Heart left ventricle (tissue), 16 donors: ENCODE results near the gene RAB30. TPM values are rescaled to one million over a fixed set of nuclear protein-coding genes. Genes with fewer than 3 reads are reported as not detected.

ENCODE experiments used
- ATAC-seq, 4 donors: fragments of 200-7000 bp; cut with Tn5 transposase; one replicate each; pipeline ENCODE4 v1.9.1; 2020 to 2022; ENCODE audit warnings: moderate library complexity in 4 of 4, mild to moderate bottlenecking in 3 of 4, moderate number of reproducible peaks in 1 of 4
- DNase-seq, 5 donors: peaks; one replicate each; pipeline ENCODE4 v3.0.0-alpha.2; 2020
- H3K27ac ChIP-seq, 12 donors: fragments of 200-600 bp; sonication (generic) in 4 of 12; one replicate each; pipeline versions ENCODE4 v1.5.0 to v1.8.0; 2016 to 2022; ENCODE audit warnings: mild to moderate bottlenecking in 2 of 12
- H3K27me3 ChIP-seq, 9 donors: fragments of 200-600 bp; sonication (generic) in 2 of 9; one replicate each; pipeline versions ENCODE4 v1.5.1 to v1.8.0; 2016 to 2022; ENCODE audit warnings: mild to moderate bottlenecking in 3 of 9
- H3K36me3 ChIP-seq, 9 donors: fragments of 200-600 bp; sonication (generic) in 2 of 9; one replicate each; pipeline versions ENCODE4 v1.5.0 to v1.8.0; 2018 to 2022; ENCODE audit warnings: mild to moderate bottlenecking in 2 of 9
- H3K4me1 ChIP-seq, 12 donors: fragments of 200-600 bp; sonication (generic) in 4 of 12; one replicate each; pipeline versions ENCODE4 v1.5.0 to v1.8.0; 2016 to 2022; ENCODE audit warnings: mild to moderate bottlenecking in 3 of 12
- H3K4me3 ChIP-seq, 12 donors: fragments of 200-600 bp; sonication (generic) in 4 of 12; one replicate each; pipeline versions ENCODE4 v1.5.0 to v1.8.0; 2017 to 2022; ENCODE audit warnings: mild to moderate bottlenecking in 9 of 12, moderate library complexity in 4 of 12
- H3K9me3 ChIP-seq, 12 donors: fragments of 200-600 bp; sonication (generic) in 4 of 12; one replicate each; pipeline versions ENCODE4 v1.5.0 to v1.8.0; 2016 to 2022; ENCODE audit warnings: mild to moderate bottlenecking in 1 of 12
- CTCF ChIP-seq, 12 donors: fragments of 200-600 bp; sonication (generic) in 4 of 12; IDR thresholded peaks; one replicate each; pipeline versions ENCODE4 v1.5.0 to v1.8.0; 2018 to 2022; ENCODE audit warnings: antibody characterized with exemption in 12 of 12, mild to moderate bottlenecking in 5 of 12
- POLR2A ChIP-seq, 2 donors: fragments of 450-650 bp; IDR thresholded peaks; one replicate each; pipeline ENCODE4 v1.6.1; 2017; ENCODE audit warnings: antibody characterized with exemption in 2 of 2, mild to moderate bottlenecking in 2 of 2, moderate library complexity in 2 of 2
- WGBS, 4 donors: extraction: QIAGEN DNeasy Blood & Tissue Kit in 2 of 4; methylation state at CpG; one replicate each; pipeline versions ENCODE4 v1.1.5 to v1.1.7; 2013 to 2018; 5-methylcytosine and 5-hydroxymethylcytosine counted together
- intact Hi-C, 10 donors: fragments of 100-400 bp; cut with DNase I; formaldehyde crosslinking; loops; one replicate each; pipeline versions ENCODE4 v1.11.1 to v1.14.2; 2022
- polyA plus RNA-seq, 2 donors: library from polyadenylated mRNA; stranded (reverse); fragments of 200-250 nt; gene quantifications; one replicate each; pipeline ENCODE4 v1.2.3, GENCODE V29; 2013
- total RNA-seq, 9 donors: library from RNA; depleted of rRNA in 2 of 9; stranded (reverse); fragments of >200 nt in 2 of 9; fragmentation: NEBNext Ultra II Directional in 3 of 9; extraction: Animal tissue kit (Norgen Biotek cat#: 25700) in 3 of 9; gene quantifications; one replicate each; pipeline versions ENCODE4 v1.1.0 to v1.2.4, GENCODE V29; 2016 to 2023
- donor health status: ischemic (EF 13 %, LVEDD 7.1; RV severe dilation, severe dysfunction).
- donor health status: healthy with polysubstance abuse.
- donor health status: DM: no; HTN: yes; CAD: no.
- donor health status: DM: no; HTN: no; CAD: no.
- donor health status: ischemic (EF 25% LVEDD 6.9; RV normal size, moderate dysfunction).
- donor health status: ischemic (EF 25% LVEDD 5.7; RV mildly dilated, moderate dysfunction).
- donor health status: healthy.
- donor health status: DM: yes; HTN: yes; CAD: no.
- donor health status: ischemic (EF 35%, LVEDD 5.7; RV mildly dilated, moderate dysfunction).
- donor health status: nonischemic (EF 11% LVEDD 7.7; RV severe dilation, severe dysfunction).
- donor health status: DM: yes; HTN: yes; CAD: no.
- donor health status: PGD.
- donor health status: ischemic (EF 29% LVEDD 5.4; RV normal size, mild dysfunction).
- donor health status: nonischemic (EF 23%, LVEDD 6.1; RV moderate dilation, normal function).

RAB30 gene
- total and polyA plus RNA-seq, 11 donors, result 4.4 to 28.4 (median 18.8) TPM

DNA sequence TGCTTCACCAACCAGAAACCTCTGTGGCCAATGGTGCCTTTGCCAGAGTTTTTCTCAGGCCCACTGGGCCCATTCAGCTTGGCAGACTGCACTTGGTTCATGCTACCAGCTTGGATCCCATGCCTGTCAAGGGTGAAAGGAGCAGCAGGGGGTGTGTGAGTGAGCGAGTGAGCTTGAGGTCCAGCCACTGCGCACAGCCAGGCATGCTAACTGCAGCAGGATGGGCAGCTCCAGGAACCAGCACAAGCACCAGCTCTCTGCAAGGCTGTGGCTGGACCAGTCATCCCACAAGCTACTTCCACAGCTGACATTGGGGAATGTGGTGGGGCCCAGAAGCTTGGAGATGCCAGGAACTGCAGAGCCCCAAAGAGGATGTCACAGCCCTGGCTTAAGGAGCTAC, 129.3 kb downstream of the RAB30 start:
- DNase-seq, result no peak
- Histone ChIP-seq H3K4me1 (no peaks in the 10 kb centered on the region), H3K9me3 (no peaks in the 10 kb centered on the region), H3K27me3 (no peaks in the 10 kb centered on the region), H3K36me3 (no peaks in the 10 kb centered on the region), H3K27ac (no peak overlapping the region), H3K4me3 (no peak overlapping the region)
- intact Hi-C loops, result no loop called here
- no peak for TF ChIP-seq POLR2A (IDR thresholded peaks at IDR 0.05)
- TF ChIP-seq CTCF (IDR thresholded peaks at IDR 0.05), result no peak
- 93 to 100% (median 95%) methylated on average over 2 of the region's 2 CpGs; no CpG with 5 or more reads in 1 of the 4 donors for WGBS, 4 donors
- no peak for ATAC-seq

- Histone ChIP-seq H3K36me3 (no peaks in the 10 kb centered on the region), H3K4me1 (no peaks in the 10 kb centered on the region), H3K4me3 (no peak overlapping the region), H3K27ac (no peak overlapping the region), H3K27me3 (no peaks in the 10 kb centered on the region), H3K9me3 (no peaks in the 10 kb centered on the region)
- intact Hi-C loops, result no loop called here
- no peak for ATAC-seq
- DNase-seq, result no peak
- TF ChIP-seq POLR2A (IDR thresholded peaks at IDR 0.05) (no peak), CTCF (IDR thresholded peaks at IDR 0.05) (no peak)
- WGBS, 4 donors, result 92 to 100% (median 94%) methylated on average over 2 of the region's 2 CpGs
These were observed 132.2 kb downstream of the RAB30 start for GRCh38 chr11:82939456-82939855.

DNA sequence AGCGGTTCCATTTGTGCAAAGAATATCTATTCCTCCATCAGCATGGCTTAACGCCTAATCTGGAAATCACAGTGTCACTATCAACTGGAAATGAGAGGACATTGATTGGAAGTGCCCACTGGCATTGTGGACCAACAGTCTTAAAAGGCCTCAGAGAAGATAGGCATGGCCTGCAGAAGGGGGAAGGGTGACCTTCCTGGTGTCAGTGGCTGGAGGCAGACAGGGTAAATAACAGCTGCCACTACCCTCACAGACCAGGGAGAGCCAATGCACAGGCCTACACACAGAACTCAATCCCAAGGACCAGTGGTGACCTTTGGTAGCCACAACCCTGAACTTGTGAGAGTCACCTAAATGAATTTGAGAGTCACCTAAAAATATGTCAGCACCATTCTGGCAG, 134.1 kb downstream of the RAB30 start:
- 94 to 97% (median 95%) methylated on average over 2 of the region's 2 CpGs for WGBS, 4 donors
- no peak overlapping the region for H3K4me3 ChIP-seq
- no peak overlapping the region for H3K27ac ChIP-seq
- no peaks in the 10 kb centered on the region for H3K27me3 ChIP-seq
- DNase-seq (no peak), ATAC-seq (no peak)
- no peaks in the 10 kb centered on the region for H3K36me3 ChIP-seq
- intact Hi-C loops, result no loop called here
- no peaks in the 10 kb centered on the region for H3K4me1 ChIP-seq
- H3K9me3 ChIP-seq, result no peaks in the 10 kb centered on the region
- TF ChIP-seq CTCF (IDR thresholded peaks at IDR 0.05) (no peak), POLR2A (IDR thresholded peaks at IDR 0.05) (no peak)

DNA sequence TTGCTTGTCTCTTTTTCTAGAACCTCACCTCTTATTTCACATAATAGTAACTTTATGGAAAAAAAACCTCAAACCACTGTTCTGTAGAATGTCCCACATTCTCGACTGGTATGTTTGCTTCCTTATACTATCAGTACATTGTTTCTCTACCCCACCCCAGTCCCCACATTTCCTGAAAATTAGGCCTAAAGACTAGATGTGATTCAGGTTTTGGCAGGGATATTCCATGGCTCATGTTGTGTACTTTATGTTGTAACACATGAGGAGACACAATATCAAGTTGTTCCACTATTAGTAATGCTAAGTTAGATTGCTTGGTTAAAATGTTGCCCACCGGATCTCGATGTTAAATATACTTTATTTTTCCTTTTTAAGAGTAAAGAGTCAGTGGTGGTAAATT, 135.4 kb downstream of the RAB30 start:
- no peaks in the 10 kb centered on the region for H3K9me3 ChIP-seq
- no peak for DNase-seq
- 82 to 89% (median 86%) methylated on average over 3 of the region's 3 CpGs for WGBS, 4 donors
- no peaks in the 10 kb centered on the region for H3K4me1 ChIP-seq
- ATAC-seq, result no peak
- H3K27ac ChIP-seq, result no peak overlapping the region
- H3K27me3 ChIP-seq, result no peaks in the 10 kb centered on the region
- no peaks in the 10 kb centered on the region for H3K36me3 ChIP-seq
- intact Hi-C loops, result no loop called here
- no peak overlapping the region for H3K4me3 ChIP-seq
- TF ChIP-seq CTCF (IDR thresholded peaks at IDR 0.05) (no peak), POLR2A (IDR thresholded peaks at IDR 0.05) (no peak)
